Uterus (tissue), 2 donors: ENCODE results near the gene C22orf31.

Source experiments
- POLR2A ChIP-seq, 2 donors: fragments of 450-650 bp; IDR thresholded peaks; one replicate each; pipeline ENCODE4 v1.6.1; 2016; ENCODE audit warnings: antibody characterized with exemption in 2 of 2, mild to moderate bottlenecking in 1 of 2, moderate library complexity in 1 of 2
- TF ChIP-seq, protein P1 (sequence below), 4 experiments: fragments of 200-600 bp in 2 of 4; fragments of 450-650 bp in 2 of 4; sonication (generic) in 2 of 4; IDR thresholded peaks; one replicate each; pipeline ENCODE4 v1.5.1; 2016 to 2019; ENCODE audit warnings: antibody characterized with exemption in 4 of 4, mild to moderate bottlenecking in 2 of 4, moderate library complexity in 1 of 4

DNA sequence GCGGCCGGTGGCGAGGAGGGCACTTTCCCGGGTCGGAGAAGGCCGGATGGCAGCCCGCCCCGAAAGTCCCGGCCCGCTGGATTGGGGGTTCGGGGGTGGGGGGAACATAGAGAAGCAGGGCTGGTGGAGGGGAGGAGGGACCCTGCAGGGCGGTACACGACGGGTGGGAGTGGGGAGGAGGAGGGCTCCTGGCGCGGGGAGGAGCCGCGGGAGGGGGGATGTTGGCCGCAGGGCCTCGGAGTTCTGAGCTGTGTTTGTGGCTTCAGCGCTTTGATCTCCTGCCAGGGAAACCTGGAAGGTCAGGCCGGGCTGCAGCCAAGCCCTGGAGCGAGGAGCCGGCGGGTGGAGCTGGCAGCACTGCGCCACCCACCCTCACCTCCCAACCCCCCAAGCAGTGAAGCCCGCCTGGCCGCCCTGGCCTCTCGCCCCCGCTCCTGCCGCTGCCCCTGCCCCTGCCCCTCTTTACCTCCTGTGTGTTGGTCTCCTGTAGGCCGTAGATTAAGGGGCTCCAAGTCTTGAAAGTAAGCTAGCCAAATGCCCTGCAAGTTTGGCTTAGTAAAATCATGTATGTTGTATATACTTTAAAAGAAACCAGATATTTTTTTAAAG is 30.9 kb downstream of the C22orf31 start:
- peak in 1 of 2 donors; percentile 41 for TF ChIP-seq POLR2A (IDR thresholded peaks at IDR 0.05)
- TF ChIP-seq, protein P1, sequence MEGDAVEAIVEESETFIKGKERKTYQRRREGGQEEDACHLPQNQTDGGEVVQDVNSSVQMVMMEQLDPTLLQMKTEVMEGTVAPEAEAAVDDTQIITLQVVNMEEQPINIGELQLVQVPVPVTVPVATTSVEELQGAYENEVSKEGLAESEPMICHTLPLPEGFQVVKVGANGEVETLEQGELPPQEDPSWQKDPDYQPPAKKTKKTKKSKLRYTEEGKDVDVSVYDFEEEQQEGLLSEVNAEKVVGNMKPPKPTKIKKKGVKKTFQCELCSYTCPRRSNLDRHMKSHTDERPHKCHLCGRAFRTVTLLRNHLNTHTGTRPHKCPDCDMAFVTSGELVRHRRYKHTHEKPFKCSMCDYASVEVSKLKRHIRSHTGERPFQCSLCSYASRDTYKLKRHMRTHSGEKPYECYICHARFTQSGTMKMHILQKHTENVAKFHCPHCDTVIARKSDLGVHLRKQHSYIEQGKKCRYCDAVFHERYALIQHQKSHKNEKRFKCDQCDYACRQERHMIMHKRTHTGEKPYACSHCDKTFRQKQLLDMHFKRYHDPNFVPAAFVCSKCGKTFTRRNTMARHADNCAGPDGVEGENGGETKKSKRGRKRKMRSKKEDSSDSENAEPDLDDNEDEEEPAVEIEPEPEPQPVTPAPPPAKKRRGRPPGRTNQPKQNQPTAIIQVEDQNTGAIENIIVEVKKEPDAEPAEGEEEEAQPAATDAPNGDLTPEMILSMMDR (IDR thresholded peaks at IDR 0.05) = no peak
